Cardiac septum (tissue), 1 donor: Measurements from ENCODE around the gene MACF1. TPM values are rescaled to one million over a fixed set of nuclear protein-coding genes. Genes with fewer than 3 reads are reported as not detected.

ENCODE experiments used
- DNase-seq: peaks from one replicate; pipeline ENCODE4 v3.0.0-alpha.2; 2020; ENCODE audit warnings: low spot score
- intact Hi-C: fragments of 100-400 bp; cut with DNase I; formaldehyde crosslinking; loops from one replicate; pipeline ENCODE4 v1.14.0; 2022
- total RNA-seq: library from RNA; stranded (reverse); fragmentation: NEBNext Ultra II Directional; extraction: Animal tissue kit (Norgen Biotek cat#: 25700); gene quantifications from one replicate; pipeline ENCODE4 v1.2.1, GENCODE V29; 2021
- donor health status: DM: no; HTN: no; CAD: no.

Gene MACF1
- total RNA-seq, 1 donor from 2014 or later, result 331 TPM

DNA sequence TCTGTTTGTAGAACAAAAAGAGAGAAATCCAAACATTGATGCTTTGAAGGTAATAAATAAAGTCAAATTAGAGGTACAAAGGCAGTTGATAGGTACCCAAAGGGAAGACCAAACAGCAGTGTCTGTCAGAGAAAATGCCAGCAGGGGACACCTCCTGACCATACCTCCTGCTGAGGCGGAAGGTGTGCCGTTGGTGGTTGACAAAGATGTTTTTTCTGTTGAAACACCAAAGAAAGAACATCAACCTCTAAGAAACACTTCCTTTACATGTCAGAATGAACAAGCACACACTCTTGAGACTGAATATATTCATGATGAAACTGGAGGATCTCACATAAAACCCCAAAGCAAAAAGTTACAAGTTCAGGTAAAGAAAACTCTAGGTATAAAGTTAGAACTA is 128.3 kb downstream of the MACF1 start:
- no peak for DNase-seq
- intact Hi-C loops, result no loop called here

DNA sequence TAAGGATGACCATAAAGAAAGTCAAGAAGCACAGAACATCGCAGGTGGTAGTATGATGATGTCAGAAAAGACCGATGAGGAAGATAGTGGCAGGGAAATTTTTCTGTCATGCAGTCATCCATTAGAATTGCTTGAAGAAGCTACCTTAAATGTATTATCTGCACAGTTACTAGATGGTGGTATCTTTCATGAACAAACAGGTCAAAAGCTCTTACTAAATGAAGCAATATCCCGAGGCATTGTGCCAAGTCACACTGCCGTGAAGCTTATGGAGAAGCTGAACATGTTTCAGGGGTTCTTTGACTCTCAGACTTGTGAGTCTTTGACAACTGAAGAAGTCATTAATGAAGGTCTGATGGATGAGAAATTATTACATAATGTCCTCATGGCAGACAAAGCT is 128.8 kb downstream of the MACF1 start:
- intact Hi-C loops, result no loop called here
- DNase-seq, result no peak

DNA sequence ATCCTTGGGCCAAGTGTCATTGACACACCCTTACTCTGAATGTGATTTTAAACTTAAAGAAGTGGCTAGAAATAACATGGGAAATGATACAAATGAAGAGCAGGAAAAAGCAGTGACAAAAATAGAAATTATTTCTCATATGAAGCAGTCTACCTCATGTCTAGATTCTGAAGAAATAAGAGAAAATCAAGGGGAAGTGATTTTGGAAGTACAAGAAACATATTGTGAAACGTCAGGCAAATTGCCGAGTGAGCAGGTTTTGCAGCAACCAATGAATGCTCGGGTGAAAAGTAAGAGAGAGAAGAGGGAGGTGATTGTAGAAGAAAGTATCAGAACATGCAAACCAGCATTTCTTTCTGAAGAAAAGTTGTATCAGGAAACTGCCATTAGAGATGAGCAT is 130.7 kb downstream of the MACF1 start:
- intact Hi-C loops, result no loop called here

DNA sequence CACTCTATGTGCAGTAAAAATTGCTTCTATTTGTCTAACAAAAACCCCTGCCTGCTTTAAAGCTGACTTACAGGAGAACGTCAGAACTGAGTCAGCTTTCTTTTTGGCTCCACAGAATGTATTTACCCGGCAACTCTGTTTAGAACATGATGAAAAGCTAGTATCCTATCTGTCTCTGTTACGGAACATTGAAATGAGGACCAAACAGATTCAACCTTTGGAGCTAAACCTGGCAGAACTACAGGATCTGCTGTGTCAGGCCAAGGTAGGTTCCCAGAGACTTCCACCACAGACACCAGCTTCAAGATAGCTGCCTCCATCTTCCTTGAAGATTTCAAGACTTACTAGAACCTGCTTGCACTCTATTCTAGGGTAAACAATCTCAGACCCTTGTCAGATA is 132.6 kb downstream of the MACF1 start:
- no peak for DNase-seq
- intact Hi-C loops, result no loop called here

More for the DNA sequence above, 130.7 kb downstream of the MACF1 start:
- DNase-seq, result no peak

GRCh38 chr1:39342776-39343175 is 138.3 kb downstream of the MACF1 start:
- DNase-seq, result no peak
- intact Hi-C loops, result no loop called here

DNA sequence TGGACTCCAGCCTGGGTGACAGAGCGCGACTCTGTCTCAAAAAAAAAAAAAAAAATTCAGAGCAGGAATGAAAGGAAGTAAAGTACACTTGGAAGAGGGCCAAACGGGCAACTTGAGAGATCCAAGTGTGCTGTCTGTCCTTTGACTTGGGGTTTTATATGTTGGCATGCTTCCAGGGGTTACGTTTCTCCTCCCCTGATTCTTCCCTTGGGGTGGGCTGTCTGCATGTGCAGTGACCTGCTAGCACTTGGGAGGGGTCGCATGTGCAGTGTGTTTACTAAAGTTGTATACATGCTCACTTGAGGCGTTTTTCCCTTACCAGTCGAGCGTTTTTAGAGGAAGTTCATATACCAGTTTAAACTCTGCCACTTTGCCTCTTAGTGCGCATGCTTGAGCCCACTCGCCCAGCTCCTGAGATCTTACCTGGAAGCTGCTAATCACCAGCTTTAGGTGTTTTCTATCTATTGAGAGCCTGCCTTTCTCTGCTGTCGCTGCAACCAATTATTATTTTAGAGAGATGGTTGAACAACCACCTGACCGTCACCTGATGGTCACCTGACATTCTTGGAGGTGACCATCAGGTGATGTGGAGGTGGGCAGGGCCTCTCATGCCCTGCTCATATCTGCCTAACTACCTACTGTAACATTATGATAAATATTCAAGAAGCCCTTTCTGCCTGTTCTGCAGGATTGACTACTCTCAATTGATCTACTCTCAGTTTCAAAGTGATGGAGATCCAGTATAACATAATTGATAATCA is 140.1 kb downstream of the MACF1 start:
- no peak for DNase-seq
- intact Hi-C loops, result no loop called here

GRCh38 chr1:39346872-39347271 is 142.4 kb downstream of the MACF1 start:
- no peak for DNase-seq
- intact Hi-C loops, result no loop called here

- no peak for DNase-seq
- intact Hi-C loops, result no loop called here
Observed at GRCh38 chr1:39348278-39348677, 143.8 kb downstream of the MACF1 start.

- DNase-seq, result no peak
- intact Hi-C loops, result no loop called here
Observed at GRCh38 chr1:39352881-39353280, 148.4 kb downstream of the MACF1 start.

DNA sequence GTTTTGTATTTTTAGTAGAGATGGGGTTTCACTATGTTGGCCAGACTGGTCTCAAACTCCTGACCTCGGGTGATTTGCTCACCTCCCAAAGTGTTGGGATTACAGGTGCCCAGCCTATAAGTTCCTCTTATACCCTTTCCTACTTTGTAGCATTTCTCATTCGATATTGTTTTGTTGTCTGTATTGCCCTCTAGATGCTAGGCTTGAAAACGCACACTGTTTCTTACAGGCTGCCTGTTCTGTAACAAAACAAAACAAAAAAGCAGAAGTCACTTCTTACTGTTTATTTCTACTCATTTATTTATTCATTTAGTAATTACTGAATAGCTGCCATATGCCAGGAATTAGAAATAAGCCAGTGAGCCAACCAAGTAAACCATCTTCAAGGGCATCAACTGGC is 150.1 kb downstream of the MACF1 start:
- no peak for DNase-seq
- intact Hi-C loops, result no loop called here

DNA sequence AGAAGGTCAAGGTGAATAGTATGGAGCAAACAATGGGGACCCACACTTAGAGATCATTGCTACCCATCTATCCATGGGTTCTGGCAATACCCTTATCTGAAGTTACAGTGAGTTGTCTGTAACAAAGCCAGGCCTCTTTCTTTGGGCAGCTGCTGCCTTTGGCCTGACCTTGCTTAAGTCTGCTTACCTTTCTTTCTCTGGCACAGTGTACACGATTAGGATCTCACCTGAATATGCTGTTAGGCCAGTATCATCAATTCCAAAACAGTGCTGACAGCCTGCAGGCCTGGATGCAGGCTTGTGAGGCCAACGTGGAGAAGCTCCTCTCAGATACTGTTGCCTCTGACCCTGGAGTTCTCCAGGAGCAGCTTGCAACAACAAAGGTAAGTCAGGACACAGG is 154.0 kb downstream of the MACF1 start:
- intact Hi-C loops, result loop anchor here (5.0 kb wide), 1 partner anchor 61 kb away; no protein-coding TSS in a partner anchor

DNA sequence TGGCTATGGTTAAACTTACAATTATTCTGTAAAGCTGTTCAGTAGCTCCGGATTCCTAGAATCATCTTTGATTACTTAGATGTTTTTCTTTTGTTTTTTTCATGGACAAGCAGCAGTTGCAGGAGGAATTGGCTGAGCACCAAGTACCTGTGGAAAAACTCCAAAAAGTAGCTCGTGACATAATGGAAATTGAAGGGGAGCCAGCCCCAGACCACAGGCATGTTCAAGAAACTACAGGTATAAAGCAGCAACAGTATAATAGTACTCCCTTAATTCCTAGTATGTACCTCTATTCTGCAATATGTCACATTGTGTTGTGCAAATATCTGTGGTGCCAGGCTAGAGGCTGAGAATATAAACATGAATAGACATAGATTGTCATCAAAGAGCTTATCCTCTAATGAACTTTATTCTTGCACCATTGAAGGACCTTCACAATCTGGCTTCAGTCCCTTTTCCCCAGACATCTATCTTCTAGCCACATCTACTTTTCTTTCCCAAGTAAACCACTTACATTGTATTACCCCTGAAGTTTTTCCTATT is 154.6 kb downstream of the MACF1 start:
- intact Hi-C loops, result loop anchor here (5.0 kb wide), 1 partner anchor 62 kb away; no protein-coding TSS in a partner anchor

More for the DNA sequence above, 154.0 kb downstream of the MACF1 start:
- no peak for DNase-seq

GRCh38 chr1:39360731-39361130 is 156.2 kb downstream of the MACF1 start:
- intact Hi-C loops, result no loop called here

More for the DNA sequence above, 154.6 kb downstream of the MACF1 start:
- no peak for DNase-seq

GRCh38 chr1:39361446-39361845 is 157.0 kb downstream of the MACF1 start:
- no peak for DNase-seq
- intact Hi-C loops, result no loop called here

More at GRCh38 chr1:39360731-39361130, 156.2 kb downstream of the MACF1 start:
- no peak for DNase-seq

DNA sequence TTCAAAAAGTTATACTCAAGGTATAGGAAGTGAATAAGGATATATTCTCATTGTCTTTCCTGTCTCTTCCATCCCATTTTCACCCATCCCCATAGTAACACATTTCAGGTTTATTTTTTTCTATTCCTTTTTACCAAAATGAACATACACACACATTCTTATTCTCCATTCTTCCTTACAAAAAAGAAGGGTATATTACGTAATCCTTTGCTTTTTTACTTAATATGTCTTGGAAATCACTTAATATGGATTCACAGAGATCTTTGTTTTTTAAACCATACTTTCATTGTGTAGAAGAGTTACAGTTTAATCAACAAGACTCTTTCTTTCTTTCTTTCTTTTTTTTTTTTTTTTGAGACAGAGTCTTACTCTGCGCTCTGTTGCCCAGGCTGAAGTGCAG is 158.8 kb downstream of the MACF1 start:
- intact Hi-C loops, result no loop called here
- no peak for DNase-seq

DNA sequence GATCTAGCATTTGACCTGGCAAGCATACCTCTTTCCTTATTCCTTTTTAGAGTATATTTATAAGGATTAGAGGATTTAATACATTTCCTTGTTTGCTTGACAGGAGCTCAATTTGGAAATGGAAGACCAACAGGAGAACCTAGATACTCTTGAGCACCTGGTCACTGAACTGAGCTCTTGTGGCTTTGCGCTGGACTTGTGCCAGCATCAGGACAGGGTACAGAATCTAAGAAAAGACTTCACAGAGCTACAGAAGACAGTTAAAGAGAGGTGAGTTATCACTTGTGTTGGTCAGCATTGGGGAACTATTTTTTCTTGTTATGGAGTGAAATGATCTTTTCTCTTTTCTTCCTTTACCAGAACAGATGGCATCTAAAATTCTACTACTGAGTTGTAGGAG is 163.6 kb downstream of the MACF1 start:
- DNase-seq, result no peak
- intact Hi-C loops, result no loop called here

DNA sequence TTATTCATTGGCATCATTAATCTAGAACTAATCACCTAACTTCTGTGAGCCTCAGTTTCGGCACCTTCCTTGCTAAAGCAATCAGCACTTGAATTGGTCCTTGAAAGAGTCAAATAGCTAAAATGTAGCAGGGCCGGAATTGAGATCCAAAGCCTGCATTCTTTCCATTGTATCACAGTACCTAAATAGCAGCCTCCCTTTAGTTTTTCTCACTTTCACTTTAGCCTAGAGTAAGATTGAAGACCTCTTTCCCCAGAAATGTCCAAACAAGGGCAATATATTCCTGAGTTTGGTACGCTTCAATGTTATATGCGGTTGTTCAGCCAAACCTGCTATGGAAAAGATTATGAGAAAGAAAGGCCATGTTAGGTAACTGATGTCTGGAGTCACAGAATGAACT is 165.1 kb downstream of the MACF1 start:
- DNase-seq, result no peak
- intact Hi-C loops, result no loop called here

- no peak for DNase-seq
- intact Hi-C loops, result no loop called here
Observed at GRCh38 chr1:39370602-39371001, 166.1 kb downstream of the MACF1 start.

DNA sequence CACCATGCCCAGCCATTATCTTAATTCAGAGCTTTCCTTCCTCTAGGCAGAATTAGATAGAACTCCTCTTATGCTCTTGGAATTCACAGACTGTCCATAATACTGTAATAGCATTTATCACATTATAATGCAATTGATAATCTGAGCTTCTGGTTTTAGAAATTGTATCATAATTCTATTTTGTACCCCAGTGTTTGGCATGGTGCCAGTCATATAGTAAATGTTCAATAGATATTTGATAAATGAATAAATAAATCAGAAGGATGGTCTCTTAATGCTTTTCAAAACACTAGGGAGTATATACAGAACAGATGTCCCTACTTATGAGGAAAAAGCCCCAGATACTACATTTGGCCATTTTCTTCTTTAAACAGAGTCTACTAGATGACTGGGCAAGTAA is 167.6 kb downstream of the MACF1 start:
- no peak for DNase-seq
- intact Hi-C loops, result no loop called here

GRCh38 chr1:39376656-39377055 is 172.2 kb downstream of the MACF1 start:
- intact Hi-C loops, result no loop called here
- no peak for DNase-seq

GRCh38 chr1:39378377-39378776 is 173.9 kb downstream of the MACF1 start:
- intact Hi-C loops, result no loop called here

More at GRCh38 chr1:39378377-39378776, 173.9 kb downstream of the MACF1 start:
- no peak for DNase-seq
